ENCODE results near the gene ZSWIM5.

- TF ChIP-seq CTCF (IDR thresholded peaks at IDR 0.05) (no peak), POLR2AphosphoS5 (IDR thresholded peaks at IDR 0.05; ENCODE audit: low read depth, low read length) (no peak), SIN3A (IDR thresholded peaks at IDR 0.05; ENCODE audit: borderline replicate concordance, insufficient read depth, low read depth, low read length) (no peak)
Measured at GRCh38 chr1:44999232-44999631, 207.2 kb downstream of the ZSWIM5 start.
